GM19438 (cell line): ENCODE data around the gene TRIM13.
"Not testable (repeated sequence)": the region's sequence is repeated elsewhere in the genome, so short reads cannot be mapped to it uniquely, and the experiment has no call there.

Experiments used
- ATAC-seq: cut with Tn5 transposase; IDR thresholded peaks from one replicate; pipeline ENCODE4 v1.9.1; 2021; ENCODE audit warnings: low read depth; ENCODE audit not compliant: unreplicated experiment

The TRIM13 gene, protein sequence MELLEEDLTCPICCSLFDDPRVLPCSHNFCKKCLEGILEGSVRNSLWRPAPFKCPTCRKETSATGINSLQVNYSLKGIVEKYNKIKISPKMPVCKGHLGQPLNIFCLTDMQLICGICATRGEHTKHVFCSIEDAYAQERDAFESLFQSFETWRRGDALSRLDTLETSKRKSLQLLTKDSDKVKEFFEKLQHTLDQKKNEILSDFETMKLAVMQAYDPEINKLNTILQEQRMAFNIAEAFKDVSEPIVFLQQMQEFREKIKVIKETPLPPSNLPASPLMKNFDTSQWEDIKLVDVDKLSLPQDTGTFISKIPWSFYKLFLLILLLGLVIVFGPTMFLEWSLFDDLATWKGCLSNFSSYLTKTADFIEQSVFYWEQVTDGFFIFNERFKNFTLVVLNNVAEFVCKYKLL

DNA sequence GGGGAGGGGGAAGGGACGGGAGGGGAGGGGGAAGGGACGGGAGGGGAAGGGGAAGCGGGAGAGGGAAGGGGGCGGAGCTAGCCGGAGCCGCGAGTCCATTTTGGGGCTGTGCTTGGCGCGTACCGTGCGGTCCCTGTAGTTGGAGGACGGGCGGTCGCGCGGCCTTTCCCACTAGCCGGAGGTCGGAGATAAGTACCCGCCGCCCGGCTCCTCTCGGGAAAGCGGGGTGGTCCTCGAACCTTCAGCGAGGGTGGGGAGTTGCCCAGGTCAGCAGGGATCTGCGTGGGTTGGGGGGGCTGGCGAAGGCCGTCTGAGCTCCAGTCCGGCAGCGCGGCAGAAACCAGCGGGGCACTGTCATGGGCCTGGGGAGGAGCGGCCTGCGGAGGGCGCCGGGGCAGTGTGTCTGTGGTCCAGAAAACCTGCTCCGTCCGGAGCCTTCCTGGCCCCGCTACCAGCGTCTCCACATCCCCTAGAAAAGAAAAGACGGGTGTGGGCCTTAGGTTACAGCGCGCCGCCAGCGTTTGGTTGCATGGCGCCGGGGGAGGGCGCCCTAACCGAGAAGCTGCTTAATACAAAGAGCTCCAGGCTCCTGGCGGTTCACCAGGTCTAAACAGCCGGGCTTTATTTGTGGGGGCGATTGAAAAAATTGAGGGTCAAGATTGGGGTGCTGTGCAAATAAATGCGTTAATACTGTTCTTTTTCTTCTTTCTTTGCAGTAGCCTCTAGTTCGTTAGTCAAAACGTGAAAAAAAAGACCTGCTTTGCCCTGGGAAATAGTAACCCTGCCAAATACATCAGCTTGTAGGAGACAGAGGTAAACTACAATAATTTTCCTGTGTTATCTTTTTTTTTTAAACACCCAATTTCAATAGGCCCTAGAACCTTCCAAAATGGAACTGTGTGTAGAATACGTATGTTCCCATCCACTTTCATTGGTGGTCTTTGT, at the start of gene TRIM13:
TRIM13 (plus strand) TSS at position 92 of the 945 bp plus-strand sequence. CDS start 14,899 bp downstream, outside the sequence.
- ATAC-seq: peak; percentile 74

DNA sequence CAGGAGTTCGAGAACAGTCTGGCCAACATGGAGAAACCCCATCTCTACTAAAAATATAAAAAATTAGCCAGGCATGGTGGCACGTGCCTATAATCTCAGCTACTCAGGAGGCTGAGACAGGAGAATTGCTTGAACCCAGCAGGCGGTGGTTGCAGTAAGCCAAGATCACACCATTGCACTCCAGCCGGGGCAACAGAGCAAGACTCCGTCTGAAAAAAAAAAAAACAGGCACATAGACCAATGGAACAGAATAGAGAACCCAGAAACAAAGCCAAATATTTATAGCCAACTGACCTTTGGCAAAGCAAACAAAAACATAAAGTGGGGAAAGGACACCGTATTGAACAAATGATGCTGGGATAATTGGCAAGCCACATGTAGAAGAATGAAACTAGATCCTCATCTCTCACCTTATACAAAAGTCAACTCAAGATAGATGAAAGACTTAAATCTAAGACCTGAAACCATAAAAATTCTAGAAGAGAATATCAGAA, 48.0 kb upstream of the TRIM13 start:
- ATAC-seq: not testable (repeated sequence)

DNA sequence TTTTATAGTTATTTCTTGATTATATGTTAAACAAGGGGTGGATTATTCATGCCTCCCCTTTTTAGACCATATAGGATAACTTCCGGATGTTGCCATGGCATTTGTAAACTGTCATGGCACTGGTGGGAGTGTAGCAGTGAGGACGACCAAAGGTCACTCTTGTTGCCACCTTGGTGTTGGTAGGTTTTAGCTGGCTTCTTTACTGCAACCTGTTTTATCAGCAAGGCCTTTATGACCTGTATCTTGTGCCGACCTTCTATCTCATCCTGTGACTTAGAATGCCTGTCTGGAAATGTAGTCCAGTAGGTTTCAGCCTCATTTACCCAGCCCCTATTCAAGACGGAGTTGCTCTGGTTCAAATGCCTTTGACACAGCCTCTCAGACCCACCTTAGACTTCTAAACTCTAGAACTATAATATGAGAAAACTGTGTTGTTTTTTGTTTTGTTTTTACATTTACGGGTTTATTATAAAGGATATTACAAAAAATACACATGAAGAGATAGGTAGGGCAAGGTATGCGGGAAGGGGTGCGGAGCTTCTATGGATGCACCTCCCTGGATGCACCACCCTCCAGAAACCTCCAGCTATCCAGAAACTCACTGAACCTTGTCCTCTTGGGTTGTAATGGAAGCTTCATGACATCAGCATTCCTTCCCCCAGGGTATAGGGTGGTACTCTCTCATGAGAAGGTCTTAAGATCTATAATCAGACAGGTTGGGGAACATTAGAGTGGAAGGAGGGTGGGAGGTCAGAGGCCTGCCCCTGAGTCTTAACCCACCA, 44.9 kb upstream of the TRIM13 start:
- no peak for ATAC-seq

DNA sequence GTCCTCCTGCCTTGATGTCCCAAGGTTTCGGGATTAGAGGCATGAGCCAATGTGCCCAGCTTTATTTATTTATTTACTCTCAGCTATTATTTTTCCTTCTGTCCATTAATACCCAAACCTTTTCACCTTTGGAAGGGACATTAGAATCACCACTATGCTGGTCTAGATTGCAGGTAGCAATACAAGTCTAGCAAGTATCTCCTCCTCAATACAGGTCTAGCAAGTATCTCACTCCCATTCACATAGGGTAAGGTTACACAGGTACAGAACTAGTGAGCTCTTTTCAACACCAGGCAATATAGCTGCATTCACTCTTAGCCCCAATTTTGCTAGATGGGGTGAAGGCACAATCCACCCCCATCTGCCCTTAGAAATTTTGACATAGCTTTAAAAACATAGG, 43.3 kb upstream of the TRIM13 start:
- ATAC-seq: no peak

DNA sequence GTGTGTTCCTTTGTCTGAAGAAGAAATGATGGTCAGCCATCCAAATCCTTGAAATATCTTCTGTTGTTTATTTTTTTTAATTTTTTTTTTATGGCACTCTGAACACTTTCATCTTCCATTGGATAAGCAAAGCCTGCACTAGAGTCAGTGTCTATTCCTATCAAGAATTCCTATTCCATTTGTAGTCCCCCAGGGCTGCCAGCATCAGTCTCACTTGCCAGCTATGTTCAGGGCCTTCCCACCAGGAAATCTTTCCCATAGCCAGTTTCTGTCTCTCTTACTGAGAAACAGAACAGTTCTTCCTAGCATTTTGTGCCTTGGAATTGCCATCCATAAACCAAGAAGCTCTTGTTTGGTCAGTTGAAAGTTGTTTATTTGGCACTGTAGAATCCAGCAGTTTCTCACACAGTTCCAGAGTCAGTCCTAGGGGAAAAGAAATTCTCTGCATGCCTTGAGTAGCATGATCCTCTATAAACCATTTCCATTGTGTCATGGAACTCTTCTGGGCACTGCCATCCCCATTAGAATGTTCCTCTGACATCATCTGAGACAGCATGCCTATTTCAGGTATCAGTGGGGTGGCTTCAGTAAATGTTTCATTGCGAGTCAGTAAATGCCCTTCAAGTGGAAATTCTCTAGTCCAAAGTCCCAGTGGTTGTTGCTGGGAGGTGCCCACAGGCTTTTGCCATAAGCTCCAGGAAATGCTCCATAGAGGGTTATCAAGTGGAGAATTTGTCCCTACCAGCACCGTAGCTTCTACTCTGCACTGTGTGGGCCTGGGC, 42.0 kb upstream of the TRIM13 start:
- ATAC-seq: no peak

DNA sequence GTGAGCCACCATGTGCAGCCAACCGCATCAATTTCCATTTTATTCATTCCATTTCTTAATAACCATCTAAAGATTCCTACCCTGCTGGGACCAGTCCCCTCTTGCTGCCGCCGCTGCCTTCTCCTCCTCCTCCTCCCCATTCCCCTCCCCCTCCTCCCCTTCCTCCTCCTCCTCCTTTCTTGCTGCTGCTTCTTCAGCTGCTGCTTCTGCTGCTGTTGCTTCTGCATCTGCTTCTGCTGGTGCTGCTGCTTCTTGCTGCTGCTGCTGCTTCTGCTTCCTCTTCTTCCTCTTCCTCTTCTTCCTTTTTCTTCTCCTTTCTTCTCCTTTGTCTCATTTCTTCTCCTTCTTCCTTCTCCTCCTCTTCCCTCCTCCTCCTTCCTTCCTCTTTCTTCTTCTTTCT, 40.7 kb upstream of the TRIM13 start:
- no peak for ATAC-seq

DNA sequence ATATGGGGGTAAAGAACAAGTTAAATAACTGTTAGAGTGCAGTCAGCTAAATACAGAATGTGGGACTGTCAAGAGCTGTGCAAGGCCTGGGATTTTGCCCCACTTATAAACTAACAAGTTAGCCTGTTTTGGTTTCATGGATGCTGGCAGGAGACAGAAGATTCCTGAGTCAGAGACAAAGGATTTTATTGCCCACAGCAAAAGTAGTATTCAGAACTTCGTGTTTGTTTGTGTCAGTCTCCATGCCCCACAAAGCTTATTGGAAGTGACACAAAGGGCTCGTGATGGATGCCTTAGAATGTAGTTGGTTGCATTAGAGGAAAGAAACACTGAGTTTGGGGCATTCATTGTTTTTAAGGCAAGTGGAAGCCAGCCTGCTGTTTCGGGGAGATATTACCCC, 38.5 kb upstream of the TRIM13 start:
- no peak for ATAC-seq

DNA sequence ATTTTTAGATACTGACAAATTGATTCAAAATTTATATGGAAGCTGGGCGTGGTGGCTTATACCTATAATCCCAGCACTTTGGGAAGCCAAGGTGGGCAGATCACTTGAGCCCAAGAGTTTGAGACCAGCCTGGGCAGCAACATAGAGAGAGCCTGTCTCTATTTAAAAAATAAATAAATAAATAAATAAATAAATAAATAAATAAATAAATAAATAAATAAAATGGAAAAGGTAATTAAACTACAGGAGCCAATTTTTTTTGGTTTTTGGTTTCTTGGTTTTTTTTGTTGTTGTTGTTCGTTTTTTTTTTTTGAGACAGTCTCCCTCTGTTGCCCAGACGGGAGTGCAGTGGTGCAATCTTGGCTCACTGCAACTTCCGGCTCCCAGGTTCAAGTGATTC, 29.4 kb upstream of the TRIM13 start:
- ATAC-seq: no peak

DNA sequence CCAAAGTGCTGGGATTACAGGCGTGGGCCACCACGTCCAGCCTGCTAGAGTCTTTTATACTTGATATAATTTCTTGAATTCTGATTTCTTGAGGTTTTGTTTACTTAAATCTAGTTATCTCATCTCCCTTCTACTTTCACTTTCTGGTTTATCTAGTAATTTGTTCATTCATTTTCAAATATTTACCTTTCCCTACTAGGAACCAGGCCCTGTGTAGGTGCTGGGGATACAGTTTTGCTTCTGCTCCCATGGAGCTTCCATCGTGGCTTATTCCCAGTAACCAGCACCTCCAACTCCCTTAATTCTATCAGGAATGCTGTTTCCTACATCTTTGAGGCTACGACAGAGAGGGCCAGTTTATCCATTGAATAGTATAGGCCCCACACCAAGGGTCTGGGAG, 24.1 kb upstream of the TRIM13 start:
- no peak for ATAC-seq

DNA sequence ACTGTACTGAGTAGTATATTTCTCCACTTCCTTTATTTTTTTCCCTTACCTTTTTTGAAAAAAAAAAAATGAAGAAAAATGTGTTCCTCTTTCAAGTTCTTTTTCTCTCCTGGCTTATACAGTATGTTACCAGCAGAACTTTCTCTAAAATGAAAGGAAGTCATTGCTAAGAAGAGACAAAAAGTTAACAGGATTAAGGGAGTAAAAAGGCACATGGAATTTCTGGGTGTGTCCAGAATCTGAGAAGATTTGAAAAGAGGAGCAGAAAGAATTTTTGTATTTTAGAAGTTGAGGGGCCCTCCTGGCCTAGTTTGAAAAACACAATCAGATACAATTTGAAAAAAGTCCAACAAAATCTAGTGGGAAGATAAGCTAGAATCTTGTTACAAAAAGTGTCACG, 21.0 kb upstream of the TRIM13 start:
- ATAC-seq: no peak

DNA sequence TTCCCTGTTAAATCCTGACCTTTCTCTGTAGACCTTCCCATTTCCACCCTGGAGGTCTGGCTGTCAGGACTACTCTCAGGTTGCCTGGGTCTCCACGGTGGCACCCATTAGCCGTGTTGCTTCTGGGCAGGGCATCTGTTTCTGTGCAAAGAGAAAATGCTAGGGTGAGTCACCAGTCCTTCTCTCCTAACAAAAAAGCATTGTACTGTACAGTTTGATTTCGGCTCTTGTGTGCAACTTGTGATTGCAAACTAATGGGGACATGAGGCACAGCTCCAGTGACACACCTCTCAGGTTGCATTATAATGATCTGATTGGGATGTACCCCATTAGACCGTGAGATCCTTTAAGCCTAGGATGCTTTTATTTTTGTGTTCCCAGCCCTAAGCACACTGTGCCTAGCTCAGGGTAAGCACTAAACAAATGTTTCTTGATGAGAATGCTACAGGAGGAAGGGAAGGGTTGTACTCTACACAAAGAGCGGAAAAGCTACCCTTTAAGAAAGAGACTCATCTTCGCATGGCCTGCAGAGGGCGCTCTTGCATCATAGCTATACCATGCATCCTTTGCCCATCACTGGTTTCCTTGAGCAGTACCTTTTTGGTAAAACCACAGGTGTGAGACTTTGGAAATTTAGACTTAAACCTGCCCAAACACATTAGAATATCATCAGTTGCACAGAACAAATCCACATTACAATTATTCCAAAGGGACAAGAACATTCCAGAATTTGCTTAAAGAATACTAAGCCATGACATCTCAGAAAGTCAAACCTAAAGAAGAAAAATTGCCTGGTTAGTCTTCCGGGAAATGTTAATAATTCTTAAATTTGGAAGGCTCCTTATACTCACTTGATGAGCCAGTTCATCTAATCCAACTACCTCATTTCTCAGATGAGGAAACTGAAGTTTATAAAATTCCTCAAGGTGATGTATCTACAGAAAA, 20.3 kb upstream of the TRIM13 start:
- peak; percentile 81 for ATAC-seq

DNA sequence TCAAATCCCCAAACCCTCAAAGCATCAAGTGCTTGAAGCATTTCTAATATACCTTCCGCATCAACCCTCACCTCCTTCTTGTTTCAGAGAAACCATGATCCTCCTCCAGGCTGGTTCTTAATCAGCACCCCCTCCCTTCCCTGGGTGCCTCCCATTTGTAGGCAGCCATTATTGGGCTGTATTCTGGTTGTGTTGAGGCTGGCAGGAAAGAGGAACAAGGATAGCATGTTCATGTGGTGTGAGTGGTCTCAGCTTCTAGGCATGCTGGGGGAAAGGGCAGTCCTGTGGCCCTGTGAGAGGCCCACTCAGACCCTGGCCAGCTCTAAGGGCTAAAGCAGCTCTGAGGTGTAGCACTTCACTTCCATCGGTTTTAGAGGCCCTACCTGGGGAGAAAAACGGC, 18.9 kb upstream of the TRIM13 start:
- no peak for ATAC-seq

DNA sequence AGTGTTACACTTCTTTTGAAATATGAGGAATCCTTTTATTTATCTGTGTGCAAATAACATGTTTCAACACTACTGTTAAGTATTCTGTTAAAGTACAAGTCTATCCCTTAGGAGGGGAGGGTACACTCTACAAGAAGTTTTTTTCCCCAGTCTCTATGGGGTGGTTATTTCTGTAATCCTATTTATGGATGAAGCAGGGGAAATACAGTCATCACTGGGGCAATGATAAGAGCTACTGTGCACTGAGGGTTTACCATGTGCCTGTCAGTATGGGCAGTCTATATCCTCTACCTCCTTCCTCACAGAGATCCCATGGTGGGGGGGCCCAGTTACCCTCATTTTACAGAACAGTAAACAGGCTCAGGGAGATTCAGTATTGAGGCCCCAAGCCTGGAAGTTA, 16.6 kb upstream of the TRIM13 start:
- no peak for ATAC-seq

DNA sequence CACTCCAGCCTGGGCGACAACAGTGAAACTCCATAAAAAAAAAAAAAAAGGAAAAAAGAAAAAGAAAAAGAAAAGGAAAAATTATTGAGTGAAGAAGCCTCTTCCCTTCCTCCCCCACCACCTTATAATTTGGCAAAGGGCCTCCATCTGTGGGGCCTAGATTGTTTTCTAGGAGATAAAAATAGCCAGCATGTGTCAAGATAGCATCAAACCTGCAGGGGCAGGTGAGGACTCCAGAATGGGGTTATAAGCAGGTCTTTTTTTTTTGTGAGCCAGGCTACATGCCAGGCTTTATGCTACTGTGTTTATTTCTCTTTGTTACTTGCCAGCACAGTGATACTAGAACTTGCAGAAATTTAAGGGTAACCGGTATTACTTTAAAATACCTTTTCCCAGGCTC, 11.7 kb upstream of the TRIM13 start:
- no peak for ATAC-seq

DNA sequence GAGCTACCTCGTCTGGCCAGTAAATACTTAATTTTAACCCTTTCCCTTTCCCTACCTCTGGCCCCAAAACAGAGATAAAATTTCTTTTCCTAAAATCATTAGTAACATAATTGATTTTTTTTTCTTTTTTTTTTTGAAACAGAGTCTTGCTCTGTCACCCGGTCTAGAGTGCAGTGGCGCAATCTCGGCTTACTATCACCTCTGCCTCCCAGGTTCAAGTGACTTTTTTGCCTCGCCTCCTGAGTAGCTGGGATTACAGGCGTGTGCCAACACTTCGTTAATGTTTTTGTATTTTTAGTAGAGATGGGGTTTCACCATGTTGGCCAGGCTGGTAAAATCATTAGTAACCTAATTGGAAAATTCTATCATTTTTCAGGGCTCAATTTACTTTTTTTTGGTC, 10.4 kb upstream of the TRIM13 start:
- no peak for ATAC-seq

DNA sequence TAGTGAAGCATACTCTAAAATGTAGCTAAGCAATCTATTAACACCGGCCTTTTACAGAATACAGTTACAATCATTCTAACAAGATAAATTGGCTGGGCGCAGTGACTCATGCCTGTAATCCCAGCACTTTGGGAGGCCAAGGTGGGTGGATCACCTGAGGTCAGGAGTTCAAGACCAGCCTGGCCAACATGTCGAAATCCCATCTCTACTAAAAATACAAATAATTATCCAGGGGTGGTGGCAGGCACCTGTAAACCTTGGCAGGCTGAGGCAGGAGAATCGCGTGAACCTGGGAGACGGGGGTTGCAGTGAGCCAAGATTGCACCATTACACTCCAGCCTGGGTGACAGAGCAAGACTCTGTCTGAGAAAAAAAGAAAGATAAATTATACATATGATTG, 6.2 kb upstream of the TRIM13 start:
- not testable (repeated sequence) for ATAC-seq

DNA sequence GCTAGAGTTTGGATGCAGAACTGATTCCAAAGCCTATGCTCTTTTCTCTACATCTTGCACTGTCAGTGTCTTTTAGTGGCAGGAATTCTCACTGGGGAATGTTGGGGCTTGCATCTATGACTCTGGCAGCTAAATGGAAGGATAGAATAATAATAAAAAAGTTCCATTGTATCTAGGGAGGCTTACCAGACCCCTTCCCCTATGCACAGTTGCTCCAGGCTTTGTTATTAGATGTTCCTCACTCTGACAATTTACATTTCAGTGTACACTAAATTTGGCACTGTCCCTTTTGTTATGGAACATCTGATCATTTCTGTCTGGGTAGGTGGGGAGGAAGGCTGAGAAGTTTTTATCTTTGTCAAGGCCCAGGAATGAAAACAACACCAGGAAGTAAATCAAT, 3.7 kb upstream of the TRIM13 start:
- ATAC-seq: no peak

DNA sequence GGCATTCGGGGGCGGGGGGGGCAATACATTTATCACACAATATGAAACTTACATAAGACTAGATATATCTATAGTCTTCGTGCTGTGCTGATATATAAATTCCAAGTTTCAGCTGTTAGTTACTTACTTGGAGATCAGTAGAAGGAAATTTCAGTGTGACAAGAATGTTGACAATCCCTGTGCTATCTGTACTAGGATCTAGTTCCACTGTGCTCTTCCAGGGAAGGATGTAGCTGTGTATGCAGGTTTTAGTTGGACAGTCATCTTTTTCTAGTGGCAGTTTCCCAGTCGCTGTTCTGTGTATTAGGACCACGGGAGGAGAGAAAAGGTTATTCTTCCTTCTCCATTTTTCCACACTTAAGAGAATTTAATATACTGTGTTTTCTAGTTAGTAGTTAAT, 3.2 kb upstream of the TRIM13 start:
- no peak for ATAC-seq

DNA sequence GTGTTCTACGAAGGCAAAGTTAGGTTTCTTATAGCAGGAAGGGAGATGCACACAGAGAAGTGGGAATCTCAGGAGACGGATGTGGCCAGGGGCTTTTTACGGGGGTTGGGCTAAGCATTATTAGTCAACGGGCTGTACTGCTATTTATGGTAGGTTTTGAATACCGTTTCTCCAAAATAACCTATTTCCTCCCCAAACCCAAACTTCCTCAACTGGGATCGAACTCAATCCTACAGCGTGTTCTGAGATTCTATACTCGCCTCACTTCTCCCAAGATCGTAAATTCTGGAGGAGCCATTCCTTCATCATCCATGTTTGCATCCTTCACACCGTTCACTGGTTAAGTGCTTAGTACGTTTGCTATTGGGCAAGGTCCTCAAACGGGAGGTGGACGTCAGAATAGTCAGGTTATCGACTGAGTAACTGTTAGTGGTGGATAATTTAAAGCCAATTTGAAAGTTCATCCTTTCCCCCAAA, 1.2 kb upstream of the TRIM13 start:
- ATAC-seq: no peak
